HG02678 (cell line): ENCODE measurements around the gene ATP11A.

Source experiments
- ATAC-seq: cut with Tn5 transposase; IDR thresholded peaks from one replicate; pipeline ENCODE4 v1.9.1; 2021; ENCODE audit warnings: mild to moderate bottlenecking, moderate library complexity; ENCODE audit not compliant: unreplicated experiment

The ATP11A gene

GRCh38 chr13:112899281-112900225 lies 209.7 kb downstream of the ATP11A start:
- ATAC-seq = no peak

GRCh38 chr13:112900226-112900600 lies 210.4 kb downstream of the ATP11A start:
- ATAC-seq = no peak

- no peak for ATAC-seq
Observed at GRCh38 chr13:112900691-112901091, 210.9 kb downstream of the ATP11A start.

GRCh38 chr13:112902101-112902651 lies 212.3 kb downstream of the ATP11A start:
- ATAC-seq = no peak

- no peak for ATAC-seq
Observed at GRCh38 chr13:112902669-112903068, 212.8 kb downstream of the ATP11A start.

GRCh38 chr13:112903071-112903577 lies 213.3 kb downstream of the ATP11A start:
- no peak for ATAC-seq

GRCh38 chr13:112903606-112904195 lies 213.9 kb downstream of the ATP11A start:
- ATAC-seq = no peak

- no peak for ATAC-seq
Observed at GRCh38 chr13:112904436-112904960, 214.7 kb downstream of the ATP11A start.

- no peak for ATAC-seq
Observed at GRCh38 chr13:112905086-112905485, 215.2 kb downstream of the ATP11A start.

GRCh38 chr13:112905619-112905989 lies 215.8 kb downstream of the ATP11A start:
- no peak for ATAC-seq

GRCh38 chr13:112905990-112906641 lies 216.3 kb downstream of the ATP11A start:
- ATAC-seq = no peak

- no peak for ATAC-seq
Observed at GRCh38 chr13:112907286-112907685, 217.4 kb downstream of the ATP11A start.

- no peak for ATAC-seq
Observed at GRCh38 chr13:112907871-112908331, 218.1 kb downstream of the ATP11A start.

GRCh38 chr13:112908342-112908741 lies 218.5 kb downstream of the ATP11A start:
- no peak for ATAC-seq

- ATAC-seq = no peak
Observed at GRCh38 chr13:112910016-112910415, 220.2 kb downstream of the ATP11A start.

GRCh38 chr13:112910616-112911280 lies 220.9 kb downstream of the ATP11A start:
- ATAC-seq = no peak

- no peak for ATAC-seq
Observed at GRCh38 chr13:112911285-112911701, 221.5 kb downstream of the ATP11A start.

GRCh38 chr13:112911883-112912282 lies 222.0 kb downstream of the ATP11A start:
- ATAC-seq = no peak

- no peak for ATAC-seq
Observed at GRCh38 chr13:112912726-112913440, 223.0 kb downstream of the ATP11A start.

GRCh38 chr13:112916296-112916695 lies 226.5 kb downstream of the ATP11A start:
- no peak for ATAC-seq
